Activated naive CD8-positive, alpha-beta T cell treated with anti-CD3 and anti-CD28 coated beads, Interleukin-2, amount 50 U/mL, for 16 hours (primary cell): Measurements from ENCODE around the gene SLC4A5.
A peak's percentile ranks its signal among the peaks of the same experiment; 100 is the strongest.
"Not testable (repeated sequence)": the region's sequence is repeated elsewhere in the genome, so short reads cannot be mapped to it uniquely, and the experiment has no call there.

ENCODE experiments used
- DNase-seq: peaks from one replicate; pipeline ENCODE4 v3.0.0-alpha.2; 2020; ENCODE audit warnings: low read depth, low spot score

Gene SLC4A5

GRCh38 chr2:74198461-74199274, 144.5 kb downstream of the SLC4A5 start, which contains the start of gene MTHFD2:
Gene MTHFD2, plus strand, starts transcription at chr2:74198615. Its CDS starts 27 bp downstream, at chr2:74198642.
- peak; percentile 88 for DNase-seq

DNA sequence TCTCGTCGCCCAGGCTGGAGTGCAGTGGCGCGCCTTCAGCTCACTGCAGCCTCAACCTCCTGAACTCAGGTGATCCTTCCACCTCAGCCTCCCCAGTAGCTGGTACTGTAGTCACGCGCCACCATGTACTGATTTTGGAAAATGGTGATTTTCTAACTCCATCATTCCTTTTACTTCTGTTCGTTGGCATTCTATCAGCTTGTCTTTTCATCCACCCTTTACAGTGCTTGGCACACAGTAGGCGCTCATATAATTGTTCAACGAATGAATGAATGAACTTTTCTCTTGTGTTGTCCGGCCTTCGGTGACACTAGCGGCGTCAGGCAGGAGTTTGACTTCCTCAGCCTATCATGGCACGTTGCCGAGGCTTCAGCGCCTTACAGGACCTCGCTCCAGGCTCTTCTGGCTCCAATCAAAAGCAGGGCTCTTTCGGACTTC, 145.2 kb downstream of the SLC4A5 start:
- no peak for DNase-seq

- no peak for DNase-seq
Measured at GRCh38 chr2:74197049-74197448, 146.2 kb downstream of the SLC4A5 start.

GRCh38 chr2:74194799-74195198, 148.4 kb downstream of the SLC4A5 start:
- no peak for DNase-seq

GRCh38 chr2:74191596-74192380, 151.4 kb downstream of the SLC4A5 start:
- no peak for DNase-seq

DNA sequence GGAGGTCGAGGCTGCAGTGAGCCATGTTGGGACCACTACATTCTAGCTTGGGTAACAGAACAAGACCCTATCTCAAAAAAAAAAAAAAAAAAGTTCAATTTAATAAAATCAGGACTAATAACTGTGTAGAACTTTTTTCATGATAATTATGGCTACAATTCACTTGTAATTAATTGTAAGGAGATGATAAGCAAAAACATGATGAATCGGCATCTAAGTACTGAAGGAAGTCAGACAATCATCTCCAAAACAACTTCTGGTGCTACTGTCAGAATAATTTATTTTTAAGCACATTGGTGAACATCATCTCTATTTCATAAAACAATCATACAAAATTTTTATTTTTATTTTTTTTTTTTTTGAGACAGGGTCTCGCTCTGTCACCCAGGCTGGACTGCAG, 154.5 kb downstream of the SLC4A5 start:
- no peak for DNase-seq

DNA sequence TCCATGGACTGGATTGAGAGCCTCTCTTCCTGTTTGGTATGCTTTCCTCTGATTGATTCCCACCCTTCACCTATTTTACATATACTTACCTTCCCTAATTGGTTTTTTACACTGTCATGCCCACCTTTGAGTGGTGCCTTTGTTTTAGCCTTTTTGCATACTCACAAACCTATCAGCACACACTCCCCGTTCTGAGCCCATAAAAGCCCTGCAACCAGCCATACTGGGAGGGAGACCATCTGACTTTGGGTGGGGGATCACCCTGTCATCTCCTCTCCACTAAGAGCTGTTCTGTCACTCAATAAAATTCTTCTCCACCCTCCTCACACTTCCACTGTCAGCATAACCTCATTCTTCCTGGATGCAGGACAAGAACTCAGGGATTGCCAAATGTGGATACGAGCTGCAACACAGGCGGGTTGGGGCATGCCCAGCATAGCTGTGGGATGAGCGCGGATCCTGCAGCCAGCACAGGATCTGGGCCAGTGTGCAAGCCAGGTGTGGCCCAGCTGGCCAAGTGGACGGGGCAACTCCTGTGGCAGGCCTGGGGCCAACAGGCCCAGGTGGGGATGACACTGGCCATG, 155.1 kb downstream of the SLC4A5 start:
- DNase-seq: no peak

- DNase-seq: not testable (repeated sequence)
Measured at GRCh38 chr2:74186706-74187105, 156.5 kb downstream of the SLC4A5 start.

DNA sequence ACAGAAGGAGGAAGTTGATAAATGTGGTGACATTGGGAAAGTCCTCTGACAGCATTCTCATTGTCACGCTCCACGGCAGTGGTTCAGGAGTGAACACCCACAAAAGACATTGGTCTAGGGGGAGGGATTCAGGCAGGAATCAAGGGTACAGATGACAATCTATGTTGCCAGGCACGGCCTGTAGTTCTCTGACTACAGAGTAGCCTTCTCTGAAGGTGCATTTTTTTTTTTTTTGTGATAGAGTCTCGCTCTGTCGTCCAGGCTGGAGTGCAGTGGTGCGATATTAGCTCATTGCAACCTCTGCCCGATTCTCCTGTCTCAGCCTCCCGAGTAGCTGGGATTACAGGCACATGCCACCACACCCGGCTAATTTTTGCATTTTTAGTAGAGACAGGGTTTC, 157.2 kb downstream of the SLC4A5 start:
- no peak for DNase-seq

DNA sequence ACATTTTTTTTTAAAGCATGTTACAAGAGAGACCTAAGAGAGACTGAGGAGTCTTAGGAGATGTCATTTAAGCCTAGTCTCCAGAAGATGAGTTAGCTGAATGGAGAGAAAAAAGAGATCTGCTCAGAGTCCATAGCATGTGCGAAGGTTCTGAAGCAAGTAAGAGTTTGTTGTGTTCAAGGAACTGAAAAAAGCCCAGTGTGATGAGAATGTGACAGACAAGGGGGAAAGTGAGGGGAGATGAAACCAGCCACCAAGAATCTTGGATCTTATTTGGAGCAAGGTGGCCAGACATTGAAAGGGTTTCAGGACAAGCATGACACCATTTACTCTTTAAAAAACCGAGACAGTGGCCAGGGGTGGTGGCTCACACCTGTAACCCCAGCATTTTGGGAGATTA, 159.3 kb downstream of the SLC4A5 start:
- no peak for DNase-seq

GRCh38 chr2:74181739-74182138, 161.5 kb downstream of the SLC4A5 start:
- no peak for DNase-seq

DNA sequence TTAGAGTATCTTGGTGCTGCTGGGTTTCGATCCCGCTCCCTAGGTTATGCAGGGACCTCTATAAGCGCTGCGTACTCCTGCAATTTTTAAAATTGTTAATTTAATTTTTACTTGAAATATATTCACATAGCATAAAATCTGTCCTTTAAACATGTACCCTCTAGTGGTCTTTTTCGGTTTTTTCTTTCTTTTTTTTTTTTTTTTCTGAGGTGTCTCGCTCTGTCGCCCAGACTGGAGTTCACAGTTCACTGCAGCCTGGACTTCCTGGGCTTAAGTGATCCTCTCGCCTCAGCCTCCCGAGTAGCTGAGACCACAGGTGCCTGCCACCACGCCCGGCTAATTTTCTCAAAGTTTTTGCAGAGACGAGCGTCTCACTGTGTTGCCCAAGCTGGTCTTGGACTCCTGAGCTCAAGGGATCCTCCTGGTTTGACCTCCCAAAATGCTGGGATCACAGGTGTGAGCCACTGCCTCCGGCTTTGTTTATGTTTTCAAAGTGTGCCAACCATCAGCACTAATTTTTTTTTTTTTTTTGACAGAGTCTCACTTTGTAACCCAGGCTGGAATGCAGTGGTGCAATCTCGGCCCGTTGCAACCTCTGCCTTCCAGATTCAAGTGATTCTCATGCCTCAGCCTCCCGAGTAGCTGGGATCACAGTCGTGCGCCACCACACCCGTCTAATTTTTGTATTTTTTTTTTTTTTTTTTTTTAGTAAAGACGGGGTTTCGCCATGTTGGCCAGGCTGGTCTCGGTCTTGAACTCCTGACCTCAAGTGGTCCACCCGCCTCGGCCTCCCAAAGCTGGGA, 164.0 kb downstream of the SLC4A5 start:
- no peak for DNase-seq

DNA sequence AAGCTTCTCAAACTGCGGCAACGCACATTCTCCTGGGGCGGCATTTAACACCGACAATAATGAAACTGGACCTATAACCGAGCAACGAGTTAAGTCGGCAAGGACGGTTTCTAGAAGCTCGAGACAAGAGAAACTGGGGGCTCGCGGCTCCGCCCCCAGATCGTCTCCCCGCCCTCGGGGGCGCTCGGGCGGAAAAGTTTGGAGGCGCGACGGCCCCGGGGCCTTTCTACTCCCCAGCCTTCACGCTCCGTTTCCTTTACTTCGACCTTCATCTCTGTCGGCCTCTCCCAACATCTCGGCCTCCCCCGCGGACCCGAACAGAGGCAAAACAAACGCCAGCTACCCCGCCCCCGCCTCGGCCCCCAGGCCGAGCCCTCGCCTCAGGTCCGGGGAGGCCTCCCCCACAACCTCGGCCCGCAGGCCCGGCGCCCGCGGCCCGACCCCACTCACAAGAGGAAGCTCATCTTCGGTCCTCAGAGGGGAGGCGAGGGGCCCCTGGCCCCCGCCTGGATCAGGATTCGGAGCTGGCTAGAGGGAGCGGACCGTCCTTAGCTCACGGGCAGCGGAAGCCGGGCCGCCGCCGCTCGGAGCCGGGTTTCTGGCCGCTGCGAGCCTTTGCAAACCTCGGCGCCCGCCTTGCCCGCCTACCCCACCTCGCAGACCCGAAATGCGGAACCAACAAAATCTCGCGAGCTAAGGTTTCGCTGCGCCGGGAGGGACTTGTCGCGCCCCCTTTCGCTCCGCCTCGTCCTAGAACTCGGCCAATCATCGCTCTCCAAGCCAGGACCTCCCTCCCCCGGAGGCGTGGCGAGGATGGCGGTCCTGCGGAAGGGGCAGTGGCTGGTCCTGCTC, 164.8 kb downstream of the SLC4A5 start, which contains the start of gene MOB1A:
Gene MOB1A (minus strand): TSS at position 669 of the 852 bp plus-strand sequence. CDS start 205 bp downstream, at position 464.
- DNase-seq: peak; percentile 97

- no peak for DNase-seq
Measured at GRCh38 chr2:74177696-74178095, 165.5 kb downstream of the SLC4A5 start.

DNA sequence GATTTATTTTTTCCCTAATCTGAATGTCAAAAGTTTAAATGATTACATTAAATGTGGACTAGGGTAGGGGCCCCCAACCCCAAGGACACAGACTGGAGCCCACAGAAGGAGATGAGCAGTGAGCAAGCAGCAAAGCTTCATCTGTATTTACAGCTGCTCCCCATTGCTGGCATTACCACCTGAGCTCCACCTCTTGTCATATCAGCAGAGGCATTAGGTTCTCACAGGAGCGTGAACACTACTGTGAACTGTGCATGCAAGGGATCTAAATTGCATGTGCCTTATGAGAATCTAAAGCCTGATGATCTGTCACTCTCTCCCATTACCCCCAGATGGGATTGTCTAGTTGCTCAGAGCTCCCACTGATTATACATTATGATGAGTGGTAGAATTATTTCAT, 168.3 kb downstream of the SLC4A5 start:
- no peak for DNase-seq

- DNase-seq: no peak
Measured at GRCh38 chr2:74168739-74169138, 174.5 kb downstream of the SLC4A5 start.
